K562 (cell line): ENCODE measurements around the gene SCAPER. TPM values are rescaled to one million over a fixed set of nuclear protein-coding genes. Genes with fewer than 3 reads are reported as not detected.

Experiments used
- ATAC-seq: fragments of 200-7000 bp; cut with Tn5 transposase; 3 replicates; pipeline ENCODE4 v1.9.1; 2020; ENCODE audit warnings: moderate library complexity
- BruUV-seq: library from RNA; stranded (reverse); fragments of 400-500 nt; replicated peaks from 2 replicates; lab custom pipeline; 2021; lab: Mats Ljungman, UMichigan
- CTCF ChIA-PET: fragments of 300-600 bp; formaldehyde crosslinking; extraction: SDS; loops from one replicate; lab custom pipeline; 2021; ENCODE audit warnings: low intra/inter-chr PET ratio; lab: Yijun Ruan, JAX
- POLR2A ChIA-PET: fragments of 300-600, 350-650 bp; sonication (Branson Sonifier 250); formaldehyde crosslinking; extraction: SDS; loops from one replicate; lab custom pipeline; 2021; ENCODE audit warnings: antibody characterized with exemption, inconsistent platforms; lab: Yijun Ruan, JAX
- DNase-seq, 4 experiments: peaks; one replicate each; pipeline versions ENCODE4 v3.0.0 to v3.0.0-alpha.2; 2011 to 2018; ENCODE audit warnings: low spot score in 3 of 4, mixed read lengths in 3 of 4; ENCODE audit errors: extremely low read depth in 1 of 4
- FAIRE-seq: peaks from 2 replicates; lab custom pipeline; 2011; peaks lifted over from hg19 to GRCh38; lab: Jason Lieb, UNC
- H2AFZ ChIP-seq: 2 replicates; pipeline ENCODE4 v1.6.0; 2011; ENCODE audit warnings: low read depth, low read length, control low read depth, inconsistent platforms
- H3K27ac ChIP-seq: fragments of 200-600 bp; 3 replicates; pipeline ENCODE4 v1.8.0; 2011; ENCODE audit warnings: low read depth, mild to moderate bottlenecking, control low read depth, inconsistent platforms, low read length, moderate library complexity, mixed read lengths; ENCODE audit errors: extremely low read depth
- H3K27me3 ChIP-seq, 2 experiments: fragments of 300-600 bp in 1 of 2; 2 replicates in 1 of 2; 3 replicates in 1 of 2; pipeline versions ENCODE4 v1.6.0 to v1.8.0; 2011; ENCODE audit warnings: inconsistent platforms in 2 of 2, low read length in 2 of 2, mild to moderate bottlenecking in 1 of 2, mixed read lengths in 1 of 2, moderate library complexity in 1 of 2; ENCODE audit not compliant: control insufficient read depth in 2 of 2, insufficient read depth in 2 of 2
- H3K36me3 ChIP-seq: fragments of 300-600 bp; 3 replicates; pipeline ENCODE4 v1.8.0; 2011; ENCODE audit warnings: mild to moderate bottlenecking, low read length, inconsistent platforms; ENCODE audit not compliant: control insufficient read depth, insufficient read depth
- H3K4me1 ChIP-seq, 2 experiments: fragments of 200-600 bp in 1 of 2; replicated peaks in 1 of 2; 2 replicates in 1 of 2; 3 replicates in 1 of 2; pipeline versions ENCODE4 v1.5.1 to v1.8.0; 2011; ENCODE audit warnings: inconsistent platforms in 2 of 2, low read length in 2 of 2, mild to moderate bottlenecking in 1 of 2, mixed read lengths in 1 of 2, moderate library complexity in 1 of 2; ENCODE audit not compliant: control insufficient read depth in 2 of 2, insufficient read depth in 2 of 2
- H3K4me2 ChIP-seq: 2 replicates; pipeline ENCODE4 v1.6.1; 2011; ENCODE audit warnings: low read length, control low read depth, inconsistent platforms, mixed read lengths; ENCODE audit not compliant: insufficient read depth
- H3K4me3 ChIP-seq: fragments of 200-600 bp; sonication (generic), shearing (Covaris generic); 2 replicates; pipeline ENCODE4 v1.5.1; 2016; ENCODE audit warnings: control low read depth, inconsistent platforms
- H3K79me2 ChIP-seq: fragments of 200-600 bp; 3 replicates; pipeline ENCODE4 v1.8.0; 2011; ENCODE audit warnings: low read length, inconsistent platforms; ENCODE audit not compliant: control insufficient read depth, insufficient read depth
- H3K9ac ChIP-seq, 2 experiments: 2 replicates each; pipeline versions ENCODE4 v1.6.0 to v1.6.1; 2011; ENCODE audit warnings: low read depth in 2 of 2, low read length in 2 of 2, control low read depth in 1 of 2, inconsistent platforms in 1 of 2, mild to moderate bottlenecking in 1 of 2, mixed read lengths in 1 of 2; ENCODE audit not compliant: insufficient read depth in 1 of 2
- H3K9me1 ChIP-seq: one replicate; pipeline ENCODE4 v1.6.0; 2011; ENCODE audit warnings: inconsistent platforms, mild to moderate bottlenecking, low read length, moderate library complexity; ENCODE audit not compliant: control insufficient read depth, insufficient read depth
- H3K9me3 ChIP-seq: replicated peaks from 2 replicates; pipeline ENCODE4 v1.5.1; 2011; ENCODE audit warnings: low read depth, low read length, inconsistent platforms; ENCODE audit not compliant: control insufficient read depth, insufficient read depth
- H4K20me1 ChIP-seq: replicated peaks from 2 replicates; pipeline ENCODE4 v1.6.1; 2011; ENCODE audit warnings: low read length, inconsistent platforms, mixed read lengths; ENCODE audit not compliant: control insufficient read depth, insufficient read depth
- CHD4 ChIP-seq: fragments of 200-600 bp; sonication (generic); IDR thresholded peaks from 3 replicates; pipeline ENCODE4 v1.6.1; 2012; ENCODE audit warnings: low read depth, mild to moderate bottlenecking, mixed read lengths, low read length, inconsistent platforms; ENCODE audit not compliant: insufficient read depth, insufficient replicate concordance, poor library complexity, severe bottlenecking
- RFX7 ChIP-seq: fragments of 250-450 bp; sonication (Bioruptor Pico); IDR thresholded peaks from 2 replicates; pipeline ENCODE4 v1.5.1; 2021; ENCODE audit warnings: mild to moderate bottlenecking
- SRSF3 ChIP-seq: fragments of 200-400 bp; formaldehyde crosslinking; IDR thresholded peaks from 2 replicates; pipeline ENCODE4 v1.6.1; 2016; ENCODE audit warnings: mild to moderate bottlenecking, low read length, moderate library complexity; ENCODE audit not compliant: insufficient read depth
- STAG1 ChIP-seq: sonication (generic); formaldehyde crosslinking; IDR thresholded peaks from 2 replicates; pipeline ENCODE4 v1.5.0; 2020; ENCODE audit warnings: missing genetic modification reagents, borderline replicate concordance
- ZC3H8 ChIP-seq: fragments of 450-650 bp; IDR thresholded peaks from 2 replicates; pipeline ENCODE4 v1.6.1; 2017
- ZNF583 ChIP-seq: fragments of 250-450 bp; sonication (Bioruptor Pico); IDR thresholded peaks from 2 replicates; pipeline ENCODE4 v1.4.0; 2020
- in situ Hi-C: fragments of 300-500 bp; cut with MboI; formaldehyde crosslinking; loops from 4 replicates; pipeline ENCODE4 v1.15.0; 2018; ENCODE audit warnings: inconsistent platforms, mixed read lengths
- intact Hi-C: fragments of 100-400 bp; cut with micrococcal nuclease; formaldehyde crosslinking; loops from 2 replicates; pipeline ENCODE4 v1.14.2; 2022
- polyA plus RNA-seq, 8 experiments: library from polyadenylated mRNA; depleted of rRNA in 4 of 8; stranded (reverse) in 5 of 8; unstranded in 3 of 8; fragments of >200 nt; fragmentation: Nextera tagmentation in 2 of 8; fragmentation: Illumina TruSeq in 1 of 8; extraction: Ambion mirVana in 2 of 8; extraction: Trizol in 1 of 8; gene quantifications; 2 replicates each; pipeline versions ENCODE4 v1.2.1 to v1.2.3, GENCODE V29; 2011 to 2014; ENCODE audit warnings: inconsistent platforms in 1 of 8, missing spikeins in 1 of 8
- total RNA-seq, 7 experiments: library from RNA; depleted of rRNA in 6 of 7; stranded (reverse); fragments of >200 nt in 6 of 7; fragmentation: Illumina TruSeq in 2 of 7; extraction: Trizol in 2 of 7; gene quantifications; 2 replicates each; pipeline versions ENCODE4 v1.2.1 to v1.2.3, GENCODE V29; 2011 to 2021; ENCODE audit warnings: low replicate concordance in 1 of 7
- TF ChIP-seq, protein P1 (sequence below): sonication (generic); formaldehyde crosslinking; IDR thresholded peaks from 2 replicates; pipeline ENCODE4 v1.4.0; 2020; ENCODE audit warnings: mild to moderate bottlenecking, missing genetic modification reagents
- TF ChIP-seq, protein P2 (sequence below): fragments of 450-650 bp; IDR thresholded peaks from 2 replicates; pipeline ENCODE4 v1.6.1; 2016; ENCODE audit warnings: mild to moderate bottlenecking, moderate library complexity

Gene SCAPER
- total and polyA plus RNA-seq, 9 of the 15 experiments (the other 6 are each of a cell fraction or from before 2014, with no cell fraction given), result 1.3 to 5.7 (median 3.2) TPM

DNA sequence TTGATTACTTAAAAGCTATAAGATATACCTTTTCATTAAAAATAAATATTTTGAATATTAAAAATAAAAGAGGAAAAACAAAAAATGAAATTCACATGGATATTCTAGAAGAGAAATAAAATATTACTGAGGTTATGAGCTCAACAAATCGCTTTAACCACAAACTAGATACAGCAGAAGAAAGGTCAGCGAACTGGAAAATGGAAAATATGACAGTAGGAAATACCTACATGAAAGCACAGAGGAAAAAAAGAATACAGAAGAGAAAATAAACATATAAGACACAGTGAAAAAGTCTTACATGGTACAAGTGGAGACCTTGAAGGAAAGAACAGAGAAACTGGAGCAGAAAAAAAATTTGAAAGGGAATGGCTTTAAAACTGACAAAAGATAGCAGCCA, 33.2 kb downstream of the SCAPER start (continued):
- TF ChIP-seq, protein P1, sequence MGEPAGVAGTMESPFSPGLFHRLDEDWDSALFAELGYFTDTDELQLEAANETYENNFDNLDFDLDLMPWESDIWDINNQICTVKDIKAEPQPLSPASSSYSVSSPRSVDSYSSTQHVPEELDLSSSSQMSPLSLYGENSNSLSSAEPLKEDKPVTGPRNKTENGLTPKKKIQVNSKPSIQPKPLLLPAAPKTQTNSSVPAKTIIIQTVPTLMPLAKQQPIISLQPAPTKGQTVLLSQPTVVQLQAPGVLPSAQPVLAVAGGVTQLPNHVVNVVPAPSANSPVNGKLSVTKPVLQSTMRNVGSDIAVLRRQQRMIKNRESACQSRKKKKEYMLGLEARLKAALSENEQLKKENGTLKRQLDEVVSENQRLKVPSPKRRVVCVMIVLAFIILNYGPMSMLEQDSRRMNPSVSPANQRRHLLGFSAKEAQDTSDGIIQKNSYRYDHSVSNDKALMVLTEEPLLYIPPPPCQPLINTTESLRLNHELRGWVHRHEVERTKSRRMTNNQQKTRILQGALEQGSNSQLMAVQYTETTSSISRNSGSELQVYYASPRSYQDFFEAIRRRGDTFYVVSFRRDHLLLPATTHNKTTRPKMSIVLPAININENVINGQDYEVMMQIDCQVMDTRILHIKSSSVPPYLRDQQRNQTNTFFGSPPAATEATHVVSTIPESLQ (CRISPR knock-in tag), result no peak

GRCh38 chr15:76868740-76869139, 36.4 kb downstream of the SCAPER start:
- Histone ChIP-seq H3K27ac (no peak overlapping the region), H4K20me1 (no peaks in the 10 kb centered on the region), H3K9me3 (no peaks in the 10 kb centered on the region), H3K79me2 (no peaks in the 10 kb centered on the region), H3K4me3 (no peak overlapping the region), H3K9ac (no peak overlapping the region), H3K36me3 (no peaks in the 10 kb centered on the region), H3K27me3 (no peaks in the 10 kb centered on the region), H3K9me1 (no peaks in the 10 kb centered on the region), H2AFZ (no peak overlapping the region), H3K4me2 (no peak overlapping the region), H3K4me1 (no peaks in the 10 kb centered on the region)
- DNase-seq (no peak), ATAC-seq (no peak), FAIRE-seq (no peak)
- BruUV-seq, result no TSS peak
- in situ Hi-C loops (no loop called here), intact Hi-C loops (loop anchor here (10.0 kb wide), 1 partner anchor 534 kb away; the partner anchor contains the start of gene ISL2)
- CTCF ChIA-PET, result no interaction called here
- POLR2A ChIA-PET, result no interaction called here
- TF ChIP-seq, protein P2, sequence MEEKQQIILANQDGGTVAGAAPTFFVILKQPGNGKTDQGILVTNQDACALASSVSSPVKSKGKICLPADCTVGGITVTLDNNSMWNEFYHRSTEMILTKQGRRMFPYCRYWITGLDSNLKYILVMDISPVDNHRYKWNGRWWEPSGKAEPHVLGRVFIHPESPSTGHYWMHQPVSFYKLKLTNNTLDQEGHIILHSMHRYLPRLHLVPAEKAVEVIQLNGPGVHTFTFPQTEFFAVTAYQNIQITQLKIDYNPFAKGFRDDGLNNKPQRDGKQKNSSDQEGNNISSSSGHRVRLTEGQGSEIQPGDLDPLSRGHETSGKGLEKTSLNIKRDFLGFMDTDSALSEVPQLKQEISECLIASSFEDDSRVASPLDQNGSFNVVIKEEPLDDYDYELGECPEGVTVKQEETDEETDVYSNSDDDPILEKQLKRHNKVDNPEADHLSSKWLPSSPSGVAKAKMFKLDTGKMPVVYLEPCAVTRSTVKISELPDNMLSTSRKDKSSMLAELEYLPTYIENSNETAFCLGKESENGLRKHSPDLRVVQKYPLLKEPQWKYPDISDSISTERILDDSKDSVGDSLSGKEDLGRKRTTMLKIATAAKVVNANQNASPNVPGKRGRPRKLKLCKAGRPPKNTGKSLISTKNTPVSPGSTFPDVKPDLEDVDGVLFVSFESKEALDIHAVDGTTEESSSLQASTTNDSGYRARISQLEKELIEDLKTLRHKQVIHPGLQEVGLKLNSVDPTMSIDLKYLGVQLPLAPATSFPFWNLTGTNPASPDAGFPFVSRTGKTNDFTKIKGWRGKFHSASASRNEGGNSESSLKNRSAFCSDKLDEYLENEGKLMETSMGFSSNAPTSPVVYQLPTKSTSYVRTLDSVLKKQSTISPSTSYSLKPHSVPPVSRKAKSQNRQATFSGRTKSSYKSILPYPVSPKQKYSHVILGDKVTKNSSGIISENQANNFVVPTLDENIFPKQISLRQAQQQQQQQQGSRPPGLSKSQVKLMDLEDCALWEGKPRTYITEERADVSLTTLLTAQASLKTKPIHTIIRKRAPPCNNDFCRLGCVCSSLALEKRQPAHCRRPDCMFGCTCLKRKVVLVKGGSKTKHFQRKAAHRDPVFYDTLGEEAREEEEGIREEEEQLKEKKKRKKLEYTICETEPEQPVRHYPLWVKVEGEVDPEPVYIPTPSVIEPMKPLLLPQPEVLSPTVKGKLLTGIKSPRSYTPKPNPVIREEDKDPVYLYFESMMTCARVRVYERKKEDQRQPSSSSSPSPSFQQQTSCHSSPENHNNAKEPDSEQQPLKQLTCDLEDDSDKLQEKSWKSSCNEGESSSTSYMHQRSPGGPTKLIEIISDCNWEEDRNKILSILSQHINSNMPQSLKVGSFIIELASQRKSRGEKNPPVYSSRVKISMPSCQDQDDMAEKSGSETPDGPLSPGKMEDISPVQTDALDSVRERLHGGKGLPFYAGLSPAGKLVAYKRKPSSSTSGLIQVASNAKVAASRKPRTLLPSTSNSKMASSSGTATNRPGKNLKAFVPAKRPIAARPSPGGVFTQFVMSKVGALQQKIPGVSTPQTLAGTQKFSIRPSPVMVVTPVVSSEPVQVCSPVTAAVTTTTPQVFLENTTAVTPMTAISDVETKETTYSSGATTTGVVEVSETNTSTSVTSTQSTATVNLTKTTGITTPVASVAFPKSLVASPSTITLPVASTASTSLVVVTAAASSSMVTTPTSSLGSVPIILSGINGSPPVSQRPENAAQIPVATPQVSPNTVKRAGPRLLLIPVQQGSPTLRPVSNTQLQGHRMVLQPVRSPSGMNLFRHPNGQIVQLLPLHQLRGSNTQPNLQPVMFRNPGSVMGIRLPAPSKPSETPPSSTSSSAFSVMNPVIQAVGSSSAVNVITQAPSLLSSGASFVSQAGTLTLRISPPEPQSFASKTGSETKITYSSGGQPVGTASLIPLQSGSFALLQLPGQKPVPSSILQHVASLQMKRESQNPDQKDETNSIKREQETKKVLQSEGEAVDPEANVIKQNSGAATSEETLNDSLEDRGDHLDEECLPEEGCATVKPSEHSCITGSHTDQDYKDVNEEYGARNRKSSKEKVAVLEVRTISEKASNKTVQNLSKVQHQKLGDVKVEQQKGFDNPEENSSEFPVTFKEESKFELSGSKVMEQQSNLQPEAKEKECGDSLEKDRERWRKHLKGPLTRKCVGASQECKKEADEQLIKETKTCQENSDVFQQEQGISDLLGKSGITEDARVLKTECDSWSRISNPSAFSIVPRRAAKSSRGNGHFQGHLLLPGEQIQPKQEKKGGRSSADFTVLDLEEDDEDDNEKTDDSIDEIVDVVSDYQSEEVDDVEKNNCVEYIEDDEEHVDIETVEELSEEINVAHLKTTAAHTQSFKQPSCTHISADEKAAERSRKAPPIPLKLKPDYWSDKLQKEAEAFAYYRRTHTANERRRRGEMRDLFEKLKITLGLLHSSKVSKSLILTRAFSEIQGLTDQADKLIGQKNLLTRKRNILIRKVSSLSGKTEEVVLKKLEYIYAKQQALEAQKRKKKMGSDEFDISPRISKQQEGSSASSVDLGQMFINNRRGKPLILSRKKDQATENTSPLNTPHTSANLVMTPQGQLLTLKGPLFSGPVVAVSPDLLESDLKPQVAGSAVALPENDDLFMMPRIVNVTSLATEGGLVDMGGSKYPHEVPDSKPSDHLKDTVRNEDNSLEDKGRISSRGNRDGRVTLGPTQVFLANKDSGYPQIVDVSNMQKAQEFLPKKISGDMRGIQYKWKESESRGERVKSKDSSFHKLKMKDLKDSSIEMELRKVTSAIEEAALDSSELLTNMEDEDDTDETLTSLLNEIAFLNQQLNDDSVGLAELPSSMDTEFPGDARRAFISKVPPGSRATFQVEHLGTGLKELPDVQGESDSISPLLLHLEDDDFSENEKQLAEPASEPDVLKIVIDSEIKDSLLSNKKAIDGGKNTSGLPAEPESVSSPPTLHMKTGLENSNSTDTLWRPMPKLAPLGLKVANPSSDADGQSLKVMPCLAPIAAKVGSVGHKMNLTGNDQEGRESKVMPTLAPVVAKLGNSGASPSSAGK, result no peak
- TF ChIP-seq SRSF3, result no peak
- TF ChIP-seq ZNF583 (CRISPR knock-in tag), result no peak
- no peak for TF ChIP-seq ZC3H8
- TF ChIP-seq CHD4, result no peak
- TF ChIP-seq STAG1, result no peak
- no peak for TF ChIP-seq RFX7 (CRISPR knock-in tag)
